K562 (cell line): ENCODE data around the gene ICAM2. TPM values are rescaled to one million over a fixed set of nuclear protein-coding genes. Genes with fewer than 3 reads are reported as not detected.

Source experiments
- ATAC-seq: fragments of 200-7000 bp; cut with Tn5 transposase; 3 replicates; pipeline ENCODE4 v1.9.1; 2020; ENCODE audit warnings: moderate library complexity
- BruUV-seq: library from RNA; stranded (reverse); fragments of 400-500 nt; replicated peaks from 2 replicates; lab custom pipeline; 2021; lab: Mats Ljungman, UMichigan
- CTCF ChIA-PET: fragments of 300-600 bp; formaldehyde crosslinking; extraction: SDS; loops from one replicate; lab custom pipeline; 2021; ENCODE audit warnings: low intra/inter-chr PET ratio; lab: Yijun Ruan, JAX
- POLR2A ChIA-PET: fragments of 300-600, 350-650 bp; sonication (Branson Sonifier 250); formaldehyde crosslinking; extraction: SDS; loops from one replicate; lab custom pipeline; 2021; ENCODE audit warnings: antibody characterized with exemption, inconsistent platforms; lab: Yijun Ruan, JAX
- DNase-seq, 4 experiments: peaks; one replicate each; pipeline versions ENCODE4 v3.0.0 to v3.0.0-alpha.2; 2011 to 2018; ENCODE audit warnings: low spot score in 3 of 4, mixed read lengths in 3 of 4; ENCODE audit errors: extremely low read depth in 1 of 4
- FAIRE-seq: peaks from 2 replicates; lab custom pipeline; 2011; peaks lifted over from hg19 to GRCh38; lab: Jason Lieb, UNC
- H2AFZ ChIP-seq: 2 replicates; pipeline ENCODE4 v1.6.0; 2011; ENCODE audit warnings: low read depth, low read length, control low read depth, inconsistent platforms
- H3K27ac ChIP-seq: fragments of 200-600 bp; 3 replicates; pipeline ENCODE4 v1.8.0; 2011; ENCODE audit warnings: low read depth, mild to moderate bottlenecking, control low read depth, inconsistent platforms, low read length, moderate library complexity, mixed read lengths; ENCODE audit errors: extremely low read depth
- H3K27me3 ChIP-seq, 2 experiments: fragments of 300-600 bp in 1 of 2; 2 replicates in 1 of 2; 3 replicates in 1 of 2; pipeline versions ENCODE4 v1.6.0 to v1.8.0; 2011; ENCODE audit warnings: inconsistent platforms in 2 of 2, low read length in 2 of 2, mild to moderate bottlenecking in 1 of 2, mixed read lengths in 1 of 2, moderate library complexity in 1 of 2; ENCODE audit not compliant: control insufficient read depth in 2 of 2, insufficient read depth in 2 of 2
- H3K36me3 ChIP-seq: fragments of 300-600 bp; 3 replicates; pipeline ENCODE4 v1.8.0; 2011; ENCODE audit warnings: mild to moderate bottlenecking, low read length, inconsistent platforms; ENCODE audit not compliant: control insufficient read depth, insufficient read depth
- H3K4me1 ChIP-seq, 2 experiments: fragments of 200-600 bp in 1 of 2; replicated peaks in 1 of 2; 2 replicates in 1 of 2; 3 replicates in 1 of 2; pipeline versions ENCODE4 v1.5.1 to v1.8.0; 2011; ENCODE audit warnings: inconsistent platforms in 2 of 2, low read length in 2 of 2, mild to moderate bottlenecking in 1 of 2, mixed read lengths in 1 of 2, moderate library complexity in 1 of 2; ENCODE audit not compliant: control insufficient read depth in 2 of 2, insufficient read depth in 2 of 2
- H3K4me2 ChIP-seq: 2 replicates; pipeline ENCODE4 v1.6.1; 2011; ENCODE audit warnings: low read length, control low read depth, inconsistent platforms, mixed read lengths; ENCODE audit not compliant: insufficient read depth
- H3K4me3 ChIP-seq: fragments of 200-600 bp; sonication (generic), shearing (Covaris generic); 2 replicates; pipeline ENCODE4 v1.5.1; 2016; ENCODE audit warnings: control low read depth, inconsistent platforms
- H3K79me2 ChIP-seq: fragments of 200-600 bp; 3 replicates; pipeline ENCODE4 v1.8.0; 2011; ENCODE audit warnings: low read length, inconsistent platforms; ENCODE audit not compliant: control insufficient read depth, insufficient read depth
- H3K9ac ChIP-seq, 2 experiments: 2 replicates each; pipeline versions ENCODE4 v1.6.0 to v1.6.1; 2011; ENCODE audit warnings: low read depth in 2 of 2, low read length in 2 of 2, control low read depth in 1 of 2, inconsistent platforms in 1 of 2, mild to moderate bottlenecking in 1 of 2, mixed read lengths in 1 of 2; ENCODE audit not compliant: insufficient read depth in 1 of 2
- H3K9me1 ChIP-seq: one replicate; pipeline ENCODE4 v1.6.0; 2011; ENCODE audit warnings: inconsistent platforms, mild to moderate bottlenecking, low read length, moderate library complexity; ENCODE audit not compliant: control insufficient read depth, insufficient read depth
- H3K9me3 ChIP-seq: replicated peaks from 2 replicates; pipeline ENCODE4 v1.5.1; 2011; ENCODE audit warnings: low read depth, low read length, inconsistent platforms; ENCODE audit not compliant: control insufficient read depth, insufficient read depth
- H4K20me1 ChIP-seq: replicated peaks from 2 replicates; pipeline ENCODE4 v1.6.1; 2011; ENCODE audit warnings: low read length, inconsistent platforms, mixed read lengths; ENCODE audit not compliant: control insufficient read depth, insufficient read depth
- ATF4 ChIP-seq: fragments of 450-650 bp; formaldehyde crosslinking; IDR thresholded peaks from 2 replicates; pipeline ENCODE4 v1.4.0; 2022; ENCODE audit warnings: mild to moderate bottlenecking, moderate library complexity
- CEBPG ChIP-seq, 3 experiments: fragments of 200-800 bp in 1 of 3; sonication (Bioruptor generic) in 1 of 3; sonication (generic) in 1 of 3; formaldehyde crosslinking in 1 of 3; IDR thresholded peaks in 2 of 3; conservative IDR thresholded peaks in 1 of 3; 2 replicates each; pipeline versions ENCODE4 v1.6.1 to v1.8.0; 2016 to 2022; ENCODE audit warnings: missing compliant biosample characterization in 2 of 3, missing genetic modification characterization in 2 of 3, mild to moderate bottlenecking in 1 of 3, missing genetic modification reagents in 1 of 3
- DEAF1 ChIP-seq: fragments of 450-650 bp; formaldehyde crosslinking; IDR thresholded peaks from 2 replicates; pipeline ENCODE4 v1.4.0; 2020; ENCODE audit warnings: mild to moderate bottlenecking, moderate library complexity
- FOSL1 ChIP-seq: fragments of 200-800 bp; sonication (Bioruptor generic); conservative IDR thresholded peaks from 2 replicates; pipeline ENCODE4 v1.6.1; 2016; ENCODE audit warnings: missing genetic modification characterization, missing compliant biosample characterization
- MED1 ChIP-seq: sonication (generic); formaldehyde crosslinking; IDR thresholded peaks from 2 replicates; pipeline ENCODE4 v1.8.1; 2023; ENCODE audit warnings: missing genetic modification reagents, borderline replicate concordance
- RAD51 ChIP-seq: fragments of 450-650 bp; IDR thresholded peaks from 2 replicates; pipeline ENCODE4 v1.7.1; 2016; ENCODE audit warnings: low read depth, mild to moderate bottlenecking, borderline replicate concordance
- TCF7L2 ChIP-seq: fragments of 150-350 bp; IDR thresholded peaks from 2 replicates; pipeline ENCODE4 v1.6.1; 2016; ENCODE audit warnings: low read depth, mild to moderate bottlenecking, low read length, moderate library complexity
- ZBTB49 ChIP-seq: sonication (generic); formaldehyde crosslinking; IDR thresholded peaks from 2 replicates; pipeline ENCODE4 v1.8.0; 2022; ENCODE audit warnings: missing genetic modification reagents, mild to moderate bottlenecking, borderline replicate concordance
- ZNF184 ChIP-seq: sonication (generic); formaldehyde crosslinking; IDR thresholded peaks from 2 replicates; pipeline ENCODE4 v1.5.0; 2020; ENCODE audit warnings: missing genetic modification reagents
- ZNF347 ChIP-seq: fragments of 450-650 bp; formaldehyde crosslinking; IDR thresholded peaks from 2 replicates; pipeline ENCODE4 v1.4.0; 2020; ENCODE audit warnings: low read depth, mild to moderate bottlenecking, moderate library complexity
- WGBS: fragments of 100-300 bp; shearing (Covaris generic); methylation state at CpG from one replicate; pipeline ENCODE4 v1.1.6; 2016; ENCODE audit warnings: low coverage, mixed read lengths; ENCODE audit not compliant: insufficient coverage; ENCODE audit errors: missing lambda C conversion rate; 5-methylcytosine and 5-hydroxymethylcytosine counted together
- in situ Hi-C: fragments of 300-500 bp; cut with MboI; formaldehyde crosslinking; loops from 4 replicates; pipeline ENCODE4 v1.15.0; 2018; ENCODE audit warnings: inconsistent platforms, mixed read lengths
- intact Hi-C: fragments of 100-400 bp; cut with micrococcal nuclease; formaldehyde crosslinking; loops from 2 replicates; pipeline ENCODE4 v1.14.2; 2022
- polyA plus RNA-seq, 8 experiments: library from polyadenylated mRNA; depleted of rRNA in 4 of 8; stranded (reverse) in 5 of 8; unstranded in 3 of 8; fragments of >200 nt; fragmentation: Nextera tagmentation in 2 of 8; fragmentation: Illumina TruSeq in 1 of 8; extraction: Ambion mirVana in 2 of 8; extraction: Trizol in 1 of 8; gene quantifications; 2 replicates each; pipeline versions ENCODE4 v1.2.1 to v1.2.3, GENCODE V29; 2011 to 2014; ENCODE audit warnings: inconsistent platforms in 1 of 8, missing spikeins in 1 of 8
- total RNA-seq, 7 experiments: library from RNA; depleted of rRNA in 6 of 7; stranded (reverse); fragments of >200 nt in 6 of 7; fragmentation: Illumina TruSeq in 2 of 7; extraction: Trizol in 2 of 7; gene quantifications; 2 replicates each; pipeline versions ENCODE4 v1.2.1 to v1.2.3, GENCODE V29; 2011 to 2021; ENCODE audit warnings: low replicate concordance in 1 of 7
- TF ChIP-seq, protein P1 (sequence below), 2 experiments: IDR thresholded peaks in 1 of 2; conservative IDR thresholded peaks in 1 of 2; 2 replicates each; pipeline ENCODE4 v1.6.1; 2016; ENCODE audit warnings: low read depth in 2 of 2, mild to moderate bottlenecking in 1 of 2, missing compliant biosample characterization in 1 of 2, missing genetic modification characterization in 1 of 2, moderate library complexity in 1 of 2

ICAM2 gene
- total and polyA plus RNA-seq, 9 of the 15 experiments (the other 6 are each of a cell fraction or from before 2014, with no cell fraction given) = 37.9 to 89.4 (median 60.6) TPM

GRCh38 chr17:64057701-64058263 lies 37.3 kb upstream of the ICAM2 start:
- peaks cover 27% of the 10 kb centered on the region; the same call in 2 of the 3 replicates for H3K36me3 ChIP-seq
- POLR2A ChIA-PET = interaction anchor here (0.7 to 1.0 kb wide), 2 partner anchors 88 to 145 kb away, joined by 3 read pairs; no protein-coding TSS in a partner anchor
- H3K9ac ChIP-seq = no peak overlapping the region
- CTCF ChIA-PET = interaction anchor here (1.4 kb wide), 1 partner anchor 76 kb away, joined by 3 read pairs; no protein-coding TSS in a partner anchor
- DNase-seq (no peak), FAIRE-seq (no peak), ATAC-seq (no peak)
- no peaks in the 10 kb centered on the region for H3K79me2 ChIP-seq
- no peak overlapping the region for H2AFZ ChIP-seq
- 78% methylated on average over 9 of the region's 9 CpGs for WGBS
- no peaks in the 10 kb centered on the region for H3K4me1 ChIP-seq
- no peaks in the 10 kb centered on the region for H3K27me3 ChIP-seq
- H3K9me1 ChIP-seq = no peaks in the 10 kb centered on the region
- no peaks in the 10 kb centered on the region for H3K9me3 ChIP-seq
- in situ Hi-C loops = no loop called here
- H3K4me3 ChIP-seq = no peak overlapping the region
- H4K20me1 ChIP-seq = no peaks in the 10 kb centered on the region
- BruUV-seq = no TSS peak
- H3K4me2 ChIP-seq = no peak overlapping the region
- H3K27ac ChIP-seq = no peak overlapping the region
- intact Hi-C loops = no loop called here
- TF ChIP-seq CEBPG (CRISPR knock-in tag; IDR thresholded peaks at IDR 0.05) (0 out of 2 replicates have a peak, but pooled peaks have one; percentile 31), CEBPG (tag; conservative IDR thresholded peaks at IDR 0.05 in 1 of 2, IDR thresholded peaks at IDR 0.05 in 1 of 2) (peak; percentile 66 to 83), ATF4 (CRISPR knock-in tag) (no peak), ZBTB49 (CRISPR knock-in tag) (no peak), FOSL1 (tag) (0 out of 2 replicates have a peak, but pooled peaks have one; percentile 25), MED1 (CRISPR knock-in tag) (no peak), DEAF1 (CRISPR knock-in tag) (no peak), ZNF347 (CRISPR knock-in tag) (no peak), RAD51 (no peak), TCF7L2 (no peak), ZNF184 (no peak)
- TF ChIP-seq, protein P1, sequence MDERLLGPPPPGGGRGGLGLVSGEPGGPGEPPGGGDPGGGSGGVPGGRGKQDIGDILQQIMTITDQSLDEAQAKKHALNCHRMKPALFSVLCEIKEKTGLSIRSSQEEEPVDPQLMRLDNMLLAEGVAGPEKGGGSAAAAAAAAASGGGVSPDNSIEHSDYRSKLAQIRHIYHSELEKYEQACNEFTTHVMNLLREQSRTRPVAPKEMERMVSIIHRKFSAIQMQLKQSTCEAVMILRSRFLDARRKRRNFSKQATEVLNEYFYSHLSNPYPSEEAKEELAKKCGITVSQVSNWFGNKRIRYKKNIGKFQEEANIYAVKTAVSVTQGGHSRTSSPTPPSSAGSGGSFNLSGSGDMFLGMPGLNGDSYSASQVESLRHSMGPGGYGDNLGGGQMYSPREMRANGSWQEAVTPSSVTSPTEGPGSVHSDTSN (CRISPR knock-in tag; IDR thresholded peaks at IDR 0.05; ENCODE audit: low read depth) = no peak
- TF ChIP-seq, protein P1 (tag; conservative IDR thresholded peaks at IDR 0.05; ENCODE audit: low read depth) = no peak
